MM.1S (cell line): Measurements from ENCODE around the gene MARCKSL1.

ENCODE experiments used
- DNase-seq: peaks from one replicate; pipeline ENCODE4 v3.0.0-alpha.2; 2015
- H2AFZ ChIP-seq: fragments of 300-600 bp; sonication (generic); 2 replicates; pipeline ENCODE4 v1.6.0; 2016; ENCODE audit warnings: antibody characterized with exemption, low read length
- H3F3A ChIP-seq: fragments of 300-600 bp; sonication (generic); 2 replicates; pipeline ENCODE4 v1.6.1; 2016; ENCODE audit warnings: mild to moderate bottlenecking, antibody characterized with exemption, low read length, moderate library complexity, mixed read lengths; ENCODE audit not compliant: insufficient read depth
- H3K27ac ChIP-seq: fragments of 300-600 bp; sonication (generic); 2 replicates; pipeline ENCODE4 v1.5.1; 2016; ENCODE audit warnings: mild to moderate bottlenecking, low read length
- H3K27me3 ChIP-seq: fragments of 300-600 bp; sonication (generic); replicated peaks from 2 replicates; pipeline ENCODE4 v1.6.0; 2016; ENCODE audit warnings: low read length; ENCODE audit not compliant: insufficient read depth
- H3K36me3 ChIP-seq: fragments of 300-600 bp; sonication (generic); replicated peaks from 2 replicates; pipeline ENCODE4 v1.6.1; 2016; ENCODE audit warnings: mild to moderate bottlenecking, low read length, mixed read lengths; ENCODE audit not compliant: insufficient read depth
- H3K4me1 ChIP-seq: fragments of 300-600 bp; sonication (generic); 2 replicates; pipeline ENCODE4 v1.6.1; 2016; ENCODE audit warnings: low read length, mixed read lengths
- H3K4me2 ChIP-seq: fragments of 300-600 bp; sonication (generic); 2 replicates; pipeline ENCODE4 v1.6.0; 2016; ENCODE audit warnings: low read depth, low read length
- H3K4me3 ChIP-seq: fragments of 300-600 bp; sonication (generic); 2 replicates; pipeline ENCODE4 v1.5.1; 2016; ENCODE audit warnings: low read length, mixed read lengths
- H3K79me2 ChIP-seq: fragments of 300-600 bp; sonication (generic); 2 replicates; pipeline ENCODE4 v1.6.1; 2016; ENCODE audit warnings: mixed run types, low read length, mixed read lengths
- H3K9ac ChIP-seq: fragments of 300-600 bp; sonication (generic); 2 replicates; pipeline ENCODE4 v1.6.1; 2016; ENCODE audit warnings: low read length, mixed read lengths
- H3K9me2 ChIP-seq: fragments of 300-600 bp; sonication (generic); replicated peaks from 2 replicates; pipeline ENCODE4 v1.6.1; 2016; ENCODE audit warnings: mild to moderate bottlenecking, low read length, mixed read lengths; ENCODE audit not compliant: insufficient read depth
- H3K9me3 ChIP-seq: fragments of 300-600 bp; sonication (generic); replicated peaks from 2 replicates; pipeline ENCODE4 v1.6.1; 2016; ENCODE audit warnings: mild to moderate bottlenecking, low read length, mixed read lengths; ENCODE audit not compliant: insufficient read depth
- H4K20me1 ChIP-seq: fragments of 300-600 bp; sonication (generic); 2 replicates; pipeline ENCODE4 v1.6.1; 2016; ENCODE audit warnings: mild to moderate bottlenecking, low read length, moderate library complexity, mixed read lengths; ENCODE audit not compliant: insufficient read depth
- CTCF ChIP-seq: fragments of 300-600 bp; sonication (generic); IDR thresholded peaks from 2 replicates; pipeline ENCODE4 v1.5.1; 2016; ENCODE audit warnings: antibody characterized with exemption, low read length, mixed read lengths
- EZH2 ChIP-seq: fragments of 300-600 bp; sonication (generic); optimal IDR thresholded peaks from 2 replicates; pipeline ENCODE3; 2017; ENCODE audit warnings: low read depth, mild to moderate bottlenecking, antibody characterized with exemption, low read length, mixed read lengths
- EZH2phosphoT487 ChIP-seq: fragments of 300-600 bp; sonication (generic); IDR thresholded peaks from 2 replicates; pipeline ENCODE4 v1.6.1; 2018; ENCODE audit warnings: antibody characterized with exemption, low read length

MARCKSL1 gene

DNA sequence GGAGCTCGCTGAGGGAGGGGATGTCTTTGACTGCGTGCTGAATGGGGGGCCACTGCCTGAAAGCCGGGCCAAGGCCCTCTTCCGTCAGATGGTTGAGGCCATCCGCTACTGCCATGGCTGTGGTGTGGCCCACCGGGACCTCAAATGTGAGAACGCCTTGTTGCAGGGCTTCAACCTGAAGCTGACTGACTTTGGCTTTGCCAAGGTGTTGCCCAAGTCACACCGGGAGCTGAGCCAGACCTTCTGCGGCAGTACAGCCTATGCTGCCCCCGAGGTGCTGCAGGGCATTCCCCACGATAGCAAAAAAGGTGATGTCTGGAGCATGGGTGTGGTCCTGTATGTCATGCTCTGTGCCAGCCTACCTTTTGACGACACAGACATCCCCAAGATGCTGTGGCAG lies 27.7 kb upstream of the MARCKSL1 start:
- no peaks in the 10 kb centered on the region for H3K79me2 ChIP-seq
- no peak overlapping the region for H3K27ac ChIP-seq
- H3K4me2 ChIP-seq, result no peak overlapping the region
- no peak overlapping the region for H3K4me3 ChIP-seq
- H3K9me2 ChIP-seq, result no peaks in the 10 kb centered on the region
- H4K20me1 ChIP-seq, result no peaks in the 10 kb centered on the region
- H3K36me3 ChIP-seq, result no peaks in the 10 kb centered on the region; the same call in none of the 2 replicates
- no peaks in the 10 kb centered on the region for H3F3A ChIP-seq
- no peak for DNase-seq
- H3K9ac ChIP-seq, result no peak overlapping the region
- no peaks in the 10 kb centered on the region for H3K4me1 ChIP-seq
- H3K27me3 ChIP-seq, result no peaks in the 10 kb centered on the region
- no peaks in the 10 kb centered on the region for H3K9me3 ChIP-seq
- no peak overlapping the region for H2AFZ ChIP-seq
- TF ChIP-seq EZH2 (no peak), EZH2phosphoT487 (no peak), CTCF (no peak)

DNA sequence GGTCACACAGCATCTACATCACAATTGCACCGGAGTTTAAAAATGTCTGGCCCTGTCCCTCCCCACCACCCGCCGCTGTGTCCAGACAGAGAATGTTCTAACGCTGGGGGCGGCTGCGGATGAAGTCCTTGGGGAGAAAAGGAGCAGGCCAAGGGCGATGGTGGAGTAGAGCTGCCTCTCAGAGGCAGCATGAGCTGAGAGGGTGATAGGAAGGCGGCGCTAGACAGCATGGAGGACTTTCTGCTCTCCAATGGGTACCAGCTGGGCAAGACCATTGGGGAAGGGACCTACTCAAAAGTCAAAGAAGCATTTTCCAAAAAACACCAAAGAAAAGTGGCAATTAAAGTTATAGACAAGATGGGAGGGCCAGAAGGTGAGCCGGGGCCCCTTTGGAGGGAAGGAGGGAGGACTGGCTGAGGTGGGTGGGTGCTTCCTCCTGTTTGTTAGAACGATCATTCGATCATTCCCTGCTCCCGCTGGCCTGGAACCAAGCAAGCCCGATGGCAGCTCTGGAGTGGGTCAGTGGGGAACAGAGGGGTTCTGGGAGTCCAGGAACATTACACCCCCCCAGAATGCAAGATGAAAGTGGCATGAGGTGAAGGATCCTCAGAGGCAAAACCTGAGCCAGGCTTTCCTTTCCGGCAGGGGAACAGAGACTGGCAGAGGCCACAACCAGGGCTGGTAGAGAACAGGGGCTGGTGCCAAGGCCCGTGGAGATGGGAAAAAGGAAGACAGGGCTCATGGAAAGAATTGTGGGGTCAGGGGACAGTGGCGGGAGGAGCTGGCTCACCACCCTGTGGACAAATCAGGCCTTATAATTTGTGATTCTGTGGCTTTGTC lies 26.7 kb upstream of the MARCKSL1 start, which contains the start of the genes FAM229A and TSSK3:
Gene FAM229A (minus strand): TSS at position 12 of the 840 bp plus-strand sequence. CDS start 394 bp downstream, outside the sequence.
Gene TSSK3 (plus strand): TSS at position 66 of the 840 bp plus-strand sequence. CDS start 163 bp downstream, at position 229.
- no peaks in the 10 kb centered on the region for H3K27me3 ChIP-seq
- H3K36me3 ChIP-seq, result no peaks in the 10 kb centered on the region; the same call in none of the 2 replicates
- H4K20me1 ChIP-seq, result no peaks in the 10 kb centered on the region
- no peaks in the 10 kb centered on the region for H3K79me2 ChIP-seq
- no peaks in the 10 kb centered on the region for H3K9me2 ChIP-seq
- no peak for DNase-seq
- no peaks in the 10 kb centered on the region for H3F3A ChIP-seq
- no peak within 1 kb of the TSS for H3K27ac ChIP-seq
- no peak within 1 kb of the TSS for H3K9ac ChIP-seq
- no peak within 1 kb of the TSS for H2AFZ ChIP-seq
- no peaks in the 10 kb centered on the region for H3K4me1 ChIP-seq
- TF ChIP-seq EZH2 (no peak), EZH2phosphoT487 (no peak), CTCF (no peak)
- no peak within 1 kb of the TSS for H3K4me2 ChIP-seq
- no peak within 1 kb of the TSS for H3K4me3 ChIP-seq
- no peaks in the 10 kb centered on the region for H3K9me3 ChIP-seq

DNA sequence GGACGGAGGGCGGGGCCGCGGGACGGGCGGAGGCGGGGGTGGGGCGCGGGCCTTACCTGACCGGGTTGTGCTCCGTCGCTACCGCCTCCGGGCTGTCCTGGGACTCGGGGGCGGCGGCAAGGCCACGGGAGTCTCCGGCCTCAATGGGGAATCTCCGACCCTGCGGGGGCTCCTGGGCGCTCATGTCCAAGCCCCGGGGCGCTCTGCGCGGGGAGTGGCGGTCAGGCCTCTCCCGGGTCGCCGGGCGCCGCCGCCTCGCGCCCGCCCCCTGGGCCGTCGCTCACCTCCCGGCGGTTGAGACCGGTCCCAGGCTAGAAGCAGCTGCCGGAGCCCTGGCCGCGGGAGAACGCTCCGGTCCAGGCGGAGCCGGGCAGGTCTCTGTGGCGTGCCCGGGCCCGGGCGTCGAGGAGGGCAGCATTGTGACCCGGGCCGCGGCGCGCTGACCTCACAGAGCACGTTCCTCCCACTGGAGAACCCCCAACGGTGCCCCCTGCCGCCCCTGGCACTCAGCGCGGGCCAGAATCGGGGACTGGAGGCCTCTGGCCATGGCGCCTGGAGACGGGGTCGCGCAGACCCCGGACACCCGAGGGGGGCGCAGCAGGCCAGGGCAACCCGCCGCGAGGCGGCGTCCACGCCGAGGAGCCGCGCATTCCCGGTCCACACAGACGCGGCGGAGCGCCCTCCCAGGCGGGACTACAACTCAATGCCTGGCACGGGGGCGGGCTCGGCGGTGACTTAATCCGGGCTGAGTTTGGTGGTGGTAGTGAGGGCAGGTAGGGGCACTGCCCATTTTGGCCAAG lies 25.8 kb upstream of the MARCKSL1 start:
- Histone ChIP-seq H3K79me2 (no peaks in the 10 kb centered on the region), H3K4me1 (no peaks in the 10 kb centered on the region), H3K36me3 (no peaks in the 10 kb centered on the region; the same call in none of the 2 replicates), H3K27me3 (no peaks in the 10 kb centered on the region), H3K4me3 (no peak overlapping the region), H3K9me2 (no peaks in the 10 kb centered on the region), H4K20me1 (no peaks in the 10 kb centered on the region), H3K9ac (no peak overlapping the region), H2AFZ (no peak overlapping the region), H3F3A (no peaks in the 10 kb centered on the region), H3K4me2 (no peak overlapping the region), H3K27ac (no peak overlapping the region), H3K9me3 (no peaks in the 10 kb centered on the region)
- no peak for TF ChIP-seq EZH2
- TF ChIP-seq CTCF, result no peak
- TF ChIP-seq EZH2phosphoT487, result no peak
- no peak for DNase-seq
